ENCODE measurements around the gene CIB2. TPM values are rescaled to one million over a fixed set of nuclear protein-coding genes. Genes with fewer than 3 reads are reported as not detected.

Gene CIB2
- total and polyA plus RNA-seq, 4 donors = 18.2 to 81.4 (median 46.5) TPM

GRCh38 chr15:78103406-78104118, 27.7 kb downstream of the CIB2 start:
- Histone ChIP-seq H3K4me1 (ENCODE audit: control insufficient read depth, insufficient read depth, low read length) (no peaks in the 10 kb centered on the region), H3K36me3 (ENCODE audit: control insufficient read depth, insufficient read depth, low read length) (peaks cover 35% of the 10 kb centered on the region), H3K4me3 (ENCODE audit: low read depth, low read length) (no peak overlapping the region), H3K27ac (ENCODE audit: low read depth, low read length) (no peak overlapping the region), H3K9me3 (ENCODE audit: control insufficient read depth, insufficient read depth, low read length) (no peaks in the 10 kb centered on the region), H3K27me3 (ENCODE audit: control insufficient read depth, insufficient read depth, low read length) (no peaks in the 10 kb centered on the region)
- no peak for DNase-seq (ENCODE audit: low read depth in 4 of 6, low spot score in 6 of 6)
- 90% methylated on average over 11 of the region's 12 CpGs for WGBS (ENCODE audit: insufficient coverage)

GRCh38 chr15:78102741-78103140, 28.5 kb downstream of the CIB2 start:
- H3K36me3 ChIP-seq (ENCODE audit: control insufficient read depth, insufficient read depth, low read length) = peaks cover 33% of the 10 kb centered on the region
- H3K4me1 ChIP-seq (ENCODE audit: control insufficient read depth, insufficient read depth, low read length) = no peaks in the 10 kb centered on the region
- no peak for DNase-seq (ENCODE audit: low read depth in 4 of 6, low spot score in 6 of 6)
- WGBS (ENCODE audit: insufficient coverage) = 81% methylated on average over 6 of the region's 6 CpGs
- H3K27ac ChIP-seq (ENCODE audit: low read depth, low read length) = no peak overlapping the region
- no peaks in the 10 kb centered on the region for H3K27me3 ChIP-seq (ENCODE audit: control insufficient read depth, insufficient read depth, low read length)
- no peak overlapping the region for H3K4me3 ChIP-seq (ENCODE audit: low read depth, low read length)
- H3K9me3 ChIP-seq (ENCODE audit: control insufficient read depth, insufficient read depth, low read length) = no peaks in the 10 kb centered on the region

- no CpG with 5 or more reads among the region's 1 CpG for WGBS (ENCODE audit: insufficient coverage)
- no peaks in the 10 kb centered on the region for H3K4me1 ChIP-seq (ENCODE audit: control insufficient read depth, insufficient read depth, low read length)
Measured at GRCh38 chr15:78102211-78102610, 29.0 kb downstream of the CIB2 start.

GRCh38 chr15:78101423-78102105, 29.7 kb downstream of the CIB2 start:
- Histone ChIP-seq H3K4me1 (ENCODE audit: control insufficient read depth, insufficient read depth, low read length) (no peaks in the 10 kb centered on the region), H3K9me3 (ENCODE audit: control insufficient read depth, insufficient read depth, low read length) (no peaks in the 10 kb centered on the region), H3K27me3 (ENCODE audit: control insufficient read depth, insufficient read depth, low read length) (no peaks in the 10 kb centered on the region), H3K36me3 (ENCODE audit: control insufficient read depth, insufficient read depth, low read length) (peaks cover 30% of the 10 kb centered on the region), H3K27ac (ENCODE audit: low read depth, low read length) (no peak overlapping the region), H3K4me3 (ENCODE audit: low read depth, low read length) (no peak overlapping the region)
- no peak for DNase-seq (ENCODE audit: low read depth in 4 of 6, low spot score in 6 of 6)
- whole genome bisulfite sequencing (ENCODE audit: insufficient coverage) = 89% methylated on average over 5 of the region's 5 CpGs

More at GRCh38 chr15:78102211-78102610, 29.0 kb downstream of the CIB2 start:
- no peak for DNase-seq (ENCODE audit: low read depth in 4 of 6, low spot score in 6 of 6)
- Histone ChIP-seq H3K36me3 (ENCODE audit: control insufficient read depth, insufficient read depth, low read length) (peaks cover 32% of the 10 kb centered on the region), H3K4me3 (ENCODE audit: low read depth, low read length) (no peak overlapping the region), H3K9me3 (ENCODE audit: control insufficient read depth, insufficient read depth, low read length) (no peaks in the 10 kb centered on the region), H3K27ac (ENCODE audit: low read depth, low read length) (no peak overlapping the region), H3K27me3 (ENCODE audit: control insufficient read depth, insufficient read depth, low read length) (no peaks in the 10 kb centered on the region)

- Histone ChIP-seq H3K36me3 (ENCODE audit: control insufficient read depth, insufficient read depth, low read length) (peaks cover 30% of the 10 kb centered on the region), H3K4me1 (ENCODE audit: control insufficient read depth, insufficient read depth, low read length) (no peaks in the 10 kb centered on the region), H3K9me3 (ENCODE audit: control insufficient read depth, insufficient read depth, low read length) (no peaks in the 10 kb centered on the region), H3K27me3 (ENCODE audit: control insufficient read depth, insufficient read depth, low read length) (no peaks in the 10 kb centered on the region), H3K27ac (ENCODE audit: low read depth, low read length) (no peak overlapping the region), H3K4me3 (ENCODE audit: low read depth, low read length) (no peak overlapping the region)
- DNase-seq (ENCODE audit: low read depth in 4 of 6, low spot score in 6 of 6) = no peak
- 93% methylated on average over 2 of the region's 2 CpGs for WGBS (ENCODE audit: insufficient coverage)
Measured at GRCh38 chr15:78100886-78101285, 30.4 kb downstream of the CIB2 start.

GRCh38 chr15:78098131-78098755, 33.0 kb downstream of the CIB2 start:
- peaks cover under 1% of the 10 kb centered on the region for H3K4me1 ChIP-seq (ENCODE audit: control insufficient read depth, insufficient read depth, low read length)
- no peak overlapping the region for H3K27ac ChIP-seq (ENCODE audit: low read depth, low read length)
- no peaks in the 10 kb centered on the region for H3K27me3 ChIP-seq (ENCODE audit: control insufficient read depth, insufficient read depth, low read length)
- WGBS (ENCODE audit: insufficient coverage) = 88% methylated on average over 6 of the region's 11 CpGs
- H3K36me3 ChIP-seq (ENCODE audit: control insufficient read depth, insufficient read depth, low read length) = peaks cover 8% of the 10 kb centered on the region
- no peak overlapping the region for H3K4me3 ChIP-seq (ENCODE audit: low read depth, low read length)
- H3K9me3 ChIP-seq (ENCODE audit: control insufficient read depth, insufficient read depth, low read length) = no peaks in the 10 kb centered on the region
- DNase-seq (ENCODE audit: low read depth in 4 of 6, low spot score in 6 of 6) = no peak

GRCh38 chr15:78097667-78098066, 33.6 kb downstream of the CIB2 start:
- Histone ChIP-seq H3K27ac (ENCODE audit: low read depth, low read length) (no peak overlapping the region), H3K36me3 (ENCODE audit: control insufficient read depth, insufficient read depth, low read length) (peaks cover 5% of the 10 kb centered on the region), H3K9me3 (ENCODE audit: control insufficient read depth, insufficient read depth, low read length) (no peaks in the 10 kb centered on the region), H3K4me3 (ENCODE audit: low read depth, low read length) (no peak overlapping the region), H3K4me1 (ENCODE audit: control insufficient read depth, insufficient read depth, low read length) (peaks cover 6% of the 10 kb centered on the region), H3K27me3 (ENCODE audit: control insufficient read depth, insufficient read depth, low read length) (no peaks in the 10 kb centered on the region)
- 89% methylated on average over 9 of the region's 9 CpGs for WGBS (ENCODE audit: insufficient coverage)
- DNase-seq (ENCODE audit: low read depth in 4 of 6, low spot score in 6 of 6) = no peak

GRCh38 chr15:78093242-78094020, 37.8 kb downstream of the CIB2 start:
- Histone ChIP-seq H3K4me1 (ENCODE audit: control insufficient read depth, insufficient read depth, low read length) (peaks cover 12% of the 10 kb centered on the region), H3K36me3 (ENCODE audit: control insufficient read depth, insufficient read depth, low read length) (peaks cover 3% of the 10 kb centered on the region), H3K4me3 (ENCODE audit: low read depth, low read length) (no peak overlapping the region), H3K9me3 (ENCODE audit: control insufficient read depth, insufficient read depth, low read length) (no peaks in the 10 kb centered on the region), H3K27me3 (ENCODE audit: control insufficient read depth, insufficient read depth, low read length) (no peaks in the 10 kb centered on the region), H3K27ac (ENCODE audit: low read depth, low read length) (no peak overlapping the region)
- 74% methylated on average over 5 of the region's 5 CpGs for WGBS (ENCODE audit: insufficient coverage)
- DNase-seq (ENCODE audit: low read depth in 4 of 6, low spot score in 6 of 6) = peak in 1 of 6 donors; percentile 16

- WGBS (ENCODE audit: insufficient coverage) = 69% methylated on average over 10 of the region's 11 CpGs
- peaks cover 12% of the 10 kb centered on the region for H3K4me1 ChIP-seq (ENCODE audit: control insufficient read depth, insufficient read depth, low read length)
Measured at GRCh38 chr15:78092261-78093041, 38.8 kb downstream of the CIB2 start, which contains the start of gene SH2D7. TSS of gene SH2D7 (plus strand) at chr15:78092561. CDS start at chr15:78092585, 24 bp downstream.

More at GRCh38 chr15:78092261-78093041, 38.8 kb downstream of the CIB2 start, which contains the start of gene SH2D7:
- H3K27me3 ChIP-seq (ENCODE audit: control insufficient read depth, insufficient read depth, low read length) = no peaks in the 10 kb centered on the region
- peak in 1 of 6 donors; percentile 13 for DNase-seq (ENCODE audit: low read depth in 4 of 6, low spot score in 6 of 6)
- H3K27ac ChIP-seq (ENCODE audit: low read depth, low read length) = no peak within 1 kb of the TSS
- no peaks in the 10 kb centered on the region for H3K9me3 ChIP-seq (ENCODE audit: control insufficient read depth, insufficient read depth, low read length)
- H3K4me3 ChIP-seq (ENCODE audit: low read depth, low read length) = no peak within 1 kb of the TSS
- H3K36me3 ChIP-seq (ENCODE audit: control insufficient read depth, insufficient read depth, low read length) = no peaks in the 10 kb centered on the region

Data from spinal cord (tissue), 10 donors.